RWPE2 (cell line): ENCODE results near the gene MTUS2.

Source experiments
- ATAC-seq: fragments of 200-7000 bp; cut with Tn5 transposase; 3 replicates; pipeline ENCODE4 v1.9.1; 2021; ENCODE audit warnings: low read depth
- DNase-seq: peaks from one replicate; pipeline ENCODE4 v3.0.0-alpha.2; 2020; ENCODE audit warnings: low spot score
- H3K27ac ChIP-seq: fragments of 450-650 bp; 2 replicates; pipeline ENCODE4 v1.5.1; 2017; ENCODE audit warnings: mild to moderate bottlenecking; ENCODE audit not compliant: poor library complexity, severe bottlenecking
- H3K27me3 ChIP-seq: fragments of 250-450 bp; sonication (Bioruptor Pico); 2 replicates; pipeline ENCODE4 v1.5.1; 2021; ENCODE audit warnings: mild to moderate bottlenecking, moderate library complexity; ENCODE audit not compliant: insufficient read depth, poor library complexity, severe bottlenecking
- H3K36me3 ChIP-seq: fragments of 250-450 bp; sonication (Bioruptor Pico); 2 replicates; pipeline ENCODE4 v1.5.1; 2020; ENCODE audit warnings: low read depth, mild to moderate bottlenecking, moderate library complexity
- H3K4me1 ChIP-seq: fragments of 250-450 bp; sonication (Bioruptor Pico); 2 replicates; pipeline ENCODE4 v1.5.1; 2021; ENCODE audit warnings: mild to moderate bottlenecking, moderate library complexity; ENCODE audit not compliant: insufficient read depth, poor library complexity, severe bottlenecking
- H3K4me3 ChIP-seq: fragments of 250-450 bp; sonication (Bioruptor Pico); 2 replicates; pipeline ENCODE4 v1.5.1; 2021; ENCODE audit warnings: mild to moderate bottlenecking, moderate library complexity; ENCODE audit not compliant: severe bottlenecking
- H3K9me3 ChIP-seq: fragments of 250-450 bp; sonication (Bioruptor Pico); 2 replicates; pipeline ENCODE4 v1.5.1; 2021; ENCODE audit warnings: mild to moderate bottlenecking, moderate library complexity; ENCODE audit not compliant: severe bottlenecking
- CTCF ChIP-seq: fragments of 450-650 bp; IDR thresholded peaks from one replicate; pipeline ENCODE4 v1.5.1; 2017; ENCODE audit warnings: mild to moderate bottlenecking, moderate library complexity; ENCODE audit not compliant: poor library complexity, severe bottlenecking

The MTUS2 gene

GRCh38 chr13:29185926-29186325 lies 365.8 kb downstream of the MTUS2 start:
- no peak overlapping the region for H3K27ac ChIP-seq
- no peaks in the 10 kb centered on the region for H3K4me1 ChIP-seq
- H3K9me3 ChIP-seq = no peaks in the 10 kb centered on the region
- no peaks in the 10 kb centered on the region for H3K36me3 ChIP-seq
- ATAC-seq (no peak), DNase-seq (no peak)
- H3K4me3 ChIP-seq = no peak overlapping the region
- H3K27me3 ChIP-seq = no peaks in the 10 kb centered on the region
- TF ChIP-seq CTCF = no peak

GRCh38 chr13:29187584-29187983 lies 367.4 kb downstream of the MTUS2 start:
- no peak overlapping the region for H3K4me3 ChIP-seq
- DNase-seq (no peak), ATAC-seq (no peak)
- H3K27me3 ChIP-seq = no peaks in the 10 kb centered on the region
- H3K27ac ChIP-seq = no peak overlapping the region
- H3K9me3 ChIP-seq = no peaks in the 10 kb centered on the region
- no peaks in the 10 kb centered on the region for H3K36me3 ChIP-seq
- H3K4me1 ChIP-seq = no peaks in the 10 kb centered on the region
- TF ChIP-seq CTCF = no peak

GRCh38 chr13:29190298-29190697 lies 370.2 kb downstream of the MTUS2 start:
- no peaks in the 10 kb centered on the region for H3K9me3 ChIP-seq
- no peaks in the 10 kb centered on the region for H3K27me3 ChIP-seq
- no peaks in the 10 kb centered on the region for H3K36me3 ChIP-seq
- H3K4me1 ChIP-seq = no peaks in the 10 kb centered on the region
- no peak for ATAC-seq
- no peak for TF ChIP-seq CTCF
- H3K4me3 ChIP-seq = no peak overlapping the region
- no peak for DNase-seq
- H3K27ac ChIP-seq = no peak overlapping the region

- no peak overlapping the region for H3K4me3 ChIP-seq
- H3K9me3 ChIP-seq = no peaks in the 10 kb centered on the region
- DNase-seq = no peak
- no peaks in the 10 kb centered on the region for H3K27me3 ChIP-seq
- ATAC-seq = no peak
- H3K27ac ChIP-seq = no peak overlapping the region
- no peak for TF ChIP-seq CTCF
- H3K4me1 ChIP-seq = no peaks in the 10 kb centered on the region
- H3K36me3 ChIP-seq = no peaks in the 10 kb centered on the region
These were observed 372.9 kb downstream of the MTUS2 start for GRCh38 chr13:29193083-29193482.

- Histone ChIP-seq H3K27ac (no peak overlapping the region), H3K4me1 (no peaks in the 10 kb centered on the region), H3K9me3 (no peaks in the 10 kb centered on the region), H3K36me3 (no peaks in the 10 kb centered on the region), H3K27me3 (no peaks in the 10 kb centered on the region), H3K4me3 (no peak overlapping the region)
- DNase-seq (no peak), ATAC-seq (no peak)
- TF ChIP-seq CTCF = no peak
These were observed 375.3 kb downstream of the MTUS2 start for GRCh38 chr13:29195456-29195855.
